ENCODE data around the gene RABGAP1L. TPM values are rescaled to one million over a fixed set of nuclear protein-coding genes. Genes with fewer than 3 reads are reported as not detected.

Gene RABGAP1L
- total and polyA plus RNA-seq, 2 donors (not counting 3 experiments of a cell fraction or from before 2014, with no cell fraction given): 6.4 to 22.2 TPM

- CTCF ChIA-PET: interaction anchor here (1.6 to 1.9 kb wide), 2 partner anchors 10 to 152 kb away, joined by 3 to 8 read pairs; no protein-coding TSS in a partner anchor
These were observed 254.9 kb downstream of the RABGAP1L start for GRCh38 chr1:174414203-174414602.

More at GRCh38 chr1:174414203-174414602, 254.9 kb downstream of the RABGAP1L start:
- intact Hi-C loops (cut with micrococcal nuclease) (no loop called here), dilution Hi-C loops (cut with MboI; ENCODE audit: extremely low pct_ligation_motif_present, low sequenced_read_pairs) (no loop called here)
- TF ChIP-seq, protein P1, sequence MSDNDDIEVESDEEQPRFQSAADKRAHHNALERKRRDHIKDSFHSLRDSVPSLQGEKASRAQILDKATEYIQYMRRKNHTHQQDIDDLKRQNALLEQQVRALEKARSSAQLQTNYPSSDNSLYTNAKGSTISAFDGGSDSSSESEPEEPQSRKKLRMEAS (IDR thresholded peaks at IDR 0.05; ENCODE audit: insufficient read depth, insufficient read length): no peak
- TF ChIP-seq MYC (IDR thresholded peaks at IDR 0.05; ENCODE audit: low read depth, low read length) (no peak), GATA2 (IDR thresholded peaks at IDR 0.05; ENCODE audit: insufficient read depth, insufficient read length, low read depth, low read length) (no peak), CTCF (IDR thresholded peaks at IDR 0.05; ENCODE audit: extremely low read depth in 1 of 2, insufficient read depth in 1 of 2, low read depth in 1 of 2, low read length in 2 of 2) (no peak), POLR2A (IDR thresholded peaks at IDR 0.05; ENCODE audit: low read depth, low read length) (no peak), EZH2 (IDR thresholded peaks at IDR 0.05; ENCODE audit: borderline replicate concordance, low read depth, low read length, severe bottlenecking) (no peak), FOS (IDR thresholded peaks at IDR 0.05; ENCODE audit: borderline replicate concordance, insufficient read depth, low read length) (no peak), POLR2AphosphoS5 (IDR thresholded peaks at IDR 0.05; ENCODE audit: insufficient read depth, low read depth, low read length) (no peak), JUN (IDR thresholded peaks at IDR 0.05; ENCODE audit: borderline replicate concordance, insufficient read depth, insufficient read length, low read depth) (no peak)
- H3K4me2 ChIP-seq (ENCODE audit: insufficient read depth, low read length): no peak overlapping the region
- FAIRE-seq (no peak), DNase-seq (ENCODE audit: low read depth, low spot score) (no peak)
- H3K27ac ChIP-seq (ENCODE audit: insufficient read depth, low read depth, low read length): no peak overlapping the region
- no peaks in the 10 kb centered on the region for H3K9me3 ChIP-seq (replicated peaks; ENCODE audit: control insufficient read depth, insufficient read depth, low read length)
- H3K79me2 ChIP-seq (ENCODE audit: control insufficient read depth, insufficient read depth, low read length): no peaks in the 10 kb centered on the region
- H2AFZ ChIP-seq (ENCODE audit: low read depth, low read length): no peak overlapping the region
- no peaks in the 10 kb centered on the region for H3K4me1 ChIP-seq (ENCODE audit: control insufficient read depth, extremely low read depth, insufficient read depth, low read length)
- no peak overlapping the region for H3K4me3 ChIP-seq (replicated peaks in 1 of 3; ENCODE audit: insufficient read depth in 1 of 3, low read depth in 1 of 3, low read length in 3 of 3)
- BruUV-seq (replicated peaks): no TSS peak
- H4K20me1 ChIP-seq (replicated peaks; ENCODE audit: control insufficient read depth, extremely low read depth, insufficient read depth, low read length): no peaks in the 10 kb centered on the region
- POLR2A ChIA-PET: interaction anchor here (0.6 kb wide), 1 partner anchor 28 kb away, joined by 3 read pairs; no protein-coding TSS in a partner anchor
- no peaks in the 10 kb centered on the region for H3K36me3 ChIP-seq (ENCODE audit: control insufficient read depth in 2 of 2, extremely low read depth in 1 of 2, insufficient read depth in 2 of 2, low read length in 2 of 2)
- no peaks in the 10 kb centered on the region for H3K9me1 ChIP-seq (replicated peaks; ENCODE audit: control insufficient read depth, extremely low read depth, insufficient read depth, low read length)
- H3K9ac ChIP-seq (replicated peaks; ENCODE audit: extremely low read depth, insufficient read depth, low read length): no peak overlapping the region
- no peaks in the 10 kb centered on the region for H3K27me3 ChIP-seq (ENCODE audit: control insufficient read depth in 2 of 2, insufficient read depth in 2 of 2, low read length in 2 of 2)

All from endothelial cell of umbilical vein (primary cell).